Activated naive CD8-positive, alpha-beta T cell treated with anti-CD3 and anti-CD28 coated beads, Interleukin-2, amount 50 U/mL, for 24 hours (primary cell): Measurements from ENCODE around the gene CPXM2.

Experiments used
- ATAC-seq: fragments of 150-1000 bp; cut with Tn5 transposase; one replicate; pipeline ENCODE4 v1.10.0; 2021
- DNase-seq: peaks from one replicate; pipeline ENCODE4 v3.0.0; 2021
- H3K27ac Mint-ChIP-seq: one replicate; pipeline ENCODE4 v1.8.0; 2021; ENCODE audit warnings: mild to moderate bottlenecking, mixed read lengths
- H3K27me3 Mint-ChIP-seq: one replicate; pipeline ENCODE4 v1.8.0; 2021; ENCODE audit warnings: mixed read lengths
- H3K36me3 Mint-ChIP-seq: one replicate; pipeline ENCODE4 v1.8.0; 2021; ENCODE audit warnings: low read depth, mixed read lengths
- H3K4me1 Mint-ChIP-seq: one replicate; pipeline ENCODE4 v1.8.0; 2021; ENCODE audit warnings: mixed read lengths
- H3K4me3 Mint-ChIP-seq: one replicate; pipeline ENCODE4 v1.8.0; 2021; ENCODE audit warnings: mild to moderate bottlenecking, moderate library complexity, mixed read lengths
- H3K9me3 Mint-ChIP-seq: one replicate; pipeline ENCODE4 v1.8.0; 2021; ENCODE audit warnings: mixed read lengths

The CPXM2 gene

GRCh38 chr10:123868038-123869019 lies 23.3 kb downstream of the CPXM2 start:
- Mint-ChIP-seq H3K4me1 (no peaks in the 10 kb centered on the region), H3K9me3 (no peaks in the 10 kb centered on the region), H3K27ac (no peak overlapping the region), H3K27me3 (peaks cover 11% of the 10 kb centered on the region), H3K36me3 (no peaks in the 10 kb centered on the region), H3K4me3 (no peak overlapping the region)
- ATAC-seq: no peak
- no peak for DNase-seq

GRCh38 chr10:123865880-123866279 lies 25.7 kb downstream of the CPXM2 start:
- no peaks in the 10 kb centered on the region for H3K9me3 Mint-ChIP-seq
- no peaks in the 10 kb centered on the region for H3K4me1 Mint-ChIP-seq
- H3K27me3 Mint-ChIP-seq: peaks cover 7% of the 10 kb centered on the region
- ATAC-seq (no peak), DNase-seq (no peak)
- no peak overlapping the region for H3K27ac Mint-ChIP-seq
- H3K4me3 Mint-ChIP-seq: no peak overlapping the region
- H3K36me3 Mint-ChIP-seq: no peaks in the 10 kb centered on the region

DNA sequence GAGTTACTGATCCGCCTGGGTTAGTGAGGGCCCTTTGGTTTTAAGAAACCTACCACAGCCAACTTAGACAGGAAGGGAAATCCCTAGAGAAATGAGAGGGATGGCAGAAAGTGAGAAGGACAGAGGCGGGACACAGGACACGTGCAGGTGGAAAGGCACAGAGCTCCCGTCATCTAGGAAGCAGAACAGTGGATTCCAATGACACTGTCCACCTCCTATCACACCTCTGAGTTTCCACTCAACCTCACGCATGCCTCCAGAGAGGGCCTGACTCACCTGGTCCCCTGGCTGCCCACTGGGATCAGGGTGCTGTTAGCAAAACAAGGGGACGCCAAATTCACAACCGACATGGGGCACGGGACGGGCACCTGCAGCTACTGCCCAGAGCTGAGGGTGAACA lies 26.3 kb downstream of the CPXM2 start:
- DNase-seq (no peak), ATAC-seq (no peak)
- no peak overlapping the region for H3K27ac Mint-ChIP-seq

DNA sequence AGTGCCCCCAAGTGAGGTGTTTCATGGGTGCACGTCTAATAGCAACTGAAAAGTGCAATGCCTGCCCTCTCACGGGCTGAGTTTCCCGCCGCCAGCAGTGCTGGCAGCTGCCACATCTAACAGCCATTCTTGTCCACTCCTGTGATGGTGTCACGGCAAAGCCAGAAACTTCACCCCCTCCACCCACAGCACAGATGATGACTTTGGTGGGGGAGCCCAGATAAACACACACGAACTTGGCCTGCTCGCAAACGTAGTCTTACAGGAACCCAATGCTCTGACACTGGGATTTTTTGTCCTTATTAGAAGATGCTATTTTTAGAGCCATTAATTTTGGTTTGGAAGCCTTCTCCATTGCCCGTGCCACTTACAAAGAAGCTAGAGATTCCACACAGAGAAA lies 26.7 kb downstream of the CPXM2 start:
- no peak for DNase-seq

More for the DNA sequence above, 26.3 kb downstream of the CPXM2 start:
- no peaks in the 10 kb centered on the region for H3K36me3 Mint-ChIP-seq
- H3K27me3 Mint-ChIP-seq: peaks cover 9% of the 10 kb centered on the region
- H3K4me1 Mint-ChIP-seq: no peaks in the 10 kb centered on the region
- no peak overlapping the region for H3K4me3 Mint-ChIP-seq
- no peaks in the 10 kb centered on the region for H3K9me3 Mint-ChIP-seq

DNA sequence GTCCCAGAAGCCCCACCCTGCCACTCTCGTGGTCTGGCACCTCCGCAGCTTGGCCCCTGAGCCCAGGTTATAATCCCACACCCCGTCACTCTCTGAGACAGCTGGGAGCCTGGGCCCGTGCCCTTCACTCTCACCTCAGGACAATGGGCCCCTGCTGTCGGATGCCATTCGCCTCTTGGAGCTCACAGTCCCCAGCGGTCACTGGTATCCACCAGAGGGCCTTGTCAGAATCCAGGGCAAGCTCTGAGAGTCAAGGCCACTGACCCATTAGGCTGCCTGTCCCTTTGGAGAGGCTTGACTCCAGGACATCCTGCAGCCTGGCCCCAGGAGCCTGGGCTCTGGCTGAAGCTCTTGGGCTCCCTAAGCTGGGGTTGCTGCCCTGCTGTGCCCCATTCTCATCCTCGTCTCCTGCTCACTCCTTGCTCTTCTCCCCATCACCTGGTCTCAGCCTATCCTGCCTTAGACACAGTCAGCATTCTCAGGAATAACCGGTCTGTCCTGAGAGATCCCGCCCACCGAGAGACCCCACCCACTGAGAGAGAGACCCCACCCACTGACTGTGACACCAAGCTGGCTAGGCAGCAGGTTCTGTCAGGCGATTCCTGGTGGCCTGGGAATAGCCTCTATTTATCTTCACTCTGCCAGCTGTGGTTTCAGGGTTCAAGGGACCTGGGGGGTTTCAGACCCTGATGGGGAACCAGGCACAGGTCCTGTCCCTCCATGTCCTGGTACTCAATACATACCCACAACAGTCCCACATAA lies 27.7 kb downstream of the CPXM2 start:
- Mint-ChIP-seq H3K9me3 (no peaks in the 10 kb centered on the region), H3K36me3 (no peaks in the 10 kb centered on the region), H3K27me3 (peaks cover 10% of the 10 kb centered on the region), H3K27ac (no peak overlapping the region), H3K4me1 (no peaks in the 10 kb centered on the region), H3K4me3 (no peak overlapping the region)
- no peak for DNase-seq
- peak; percentile 9 for ATAC-seq

More for the DNA sequence above, 26.7 kb downstream of the CPXM2 start:
- Mint-ChIP-seq H3K27me3 (peaks cover 10% of the 10 kb centered on the region), H3K4me1 (no peaks in the 10 kb centered on the region), H3K27ac (no peak overlapping the region), H3K4me3 (no peak overlapping the region), H3K36me3 (no peaks in the 10 kb centered on the region), H3K9me3 (no peaks in the 10 kb centered on the region)
- no peak for ATAC-seq

DNA sequence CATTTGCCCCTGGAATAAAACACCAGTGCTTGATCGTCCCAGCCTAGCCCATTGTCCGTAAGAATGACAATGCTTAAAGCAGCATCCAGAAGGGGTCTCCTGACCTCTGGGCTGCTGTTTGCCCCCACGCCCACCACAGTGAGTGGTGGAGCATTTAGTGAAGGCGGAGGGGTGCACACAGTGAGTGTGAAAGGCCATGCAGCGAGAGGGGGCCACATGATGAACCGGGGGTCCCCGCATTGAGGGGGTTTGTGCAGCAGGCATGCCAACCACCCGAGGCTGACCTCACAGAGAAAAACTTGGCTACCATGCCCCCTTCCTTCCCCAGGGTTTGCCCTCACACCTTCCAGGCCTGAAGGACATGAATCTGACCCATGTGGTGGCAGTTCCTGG lies 28.4 kb downstream of the CPXM2 start:
- DNase-seq: no peak

DNA sequence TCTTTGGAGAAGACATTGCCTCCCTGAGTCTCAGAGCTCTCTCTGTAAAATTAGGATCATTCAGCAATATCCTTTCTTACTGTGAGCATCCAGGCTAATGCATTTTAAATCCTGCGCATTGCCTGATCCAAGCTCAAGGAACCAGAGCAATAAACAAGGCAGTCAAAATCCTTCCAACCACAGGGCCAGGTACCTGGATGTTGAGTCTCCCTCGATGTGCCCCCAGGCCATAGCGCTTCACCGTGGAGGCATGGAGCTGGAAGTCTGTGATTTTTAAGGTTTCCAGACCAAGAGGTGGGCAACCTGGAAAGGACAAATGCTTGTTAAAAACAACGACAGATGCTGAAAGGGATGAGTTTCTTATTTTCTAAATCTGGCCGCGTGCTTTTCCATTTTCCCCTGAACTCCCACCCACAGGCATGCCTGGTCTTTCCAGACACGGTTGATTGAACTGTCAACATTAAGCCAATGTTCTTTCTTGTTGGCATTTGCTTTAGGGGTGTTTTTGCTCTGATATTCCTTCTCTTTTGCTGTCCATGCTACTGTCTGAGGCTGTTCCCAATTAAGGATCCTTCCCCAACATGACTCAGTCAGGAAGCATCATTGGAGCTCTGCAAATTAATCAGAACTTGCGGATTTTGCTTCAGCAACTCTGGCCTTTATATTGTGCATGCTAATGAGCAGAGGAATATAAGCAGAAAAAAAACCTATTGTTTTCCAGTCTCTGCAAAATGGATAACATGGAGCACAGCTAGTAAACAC lies 29.0 kb downstream of the CPXM2 start:
- Mint-ChIP-seq H3K27me3 (peaks cover 10% of the 10 kb centered on the region), H3K4me1 (no peaks in the 10 kb centered on the region), H3K27ac (no peak overlapping the region), H3K36me3 (no peaks in the 10 kb centered on the region), H3K4me3 (no peak overlapping the region), H3K9me3 (no peaks in the 10 kb centered on the region)
- ATAC-seq (no peak), DNase-seq (no peak)

More for the DNA sequence above, 28.4 kb downstream of the CPXM2 start:
- Mint-ChIP-seq H3K4me1 (no peaks in the 10 kb centered on the region), H3K4me3 (no peak overlapping the region), H3K27ac (no peak overlapping the region), H3K9me3 (no peaks in the 10 kb centered on the region), H3K36me3 (no peaks in the 10 kb centered on the region), H3K27me3 (peaks cover 10% of the 10 kb centered on the region)
- no peak for ATAC-seq

DNA sequence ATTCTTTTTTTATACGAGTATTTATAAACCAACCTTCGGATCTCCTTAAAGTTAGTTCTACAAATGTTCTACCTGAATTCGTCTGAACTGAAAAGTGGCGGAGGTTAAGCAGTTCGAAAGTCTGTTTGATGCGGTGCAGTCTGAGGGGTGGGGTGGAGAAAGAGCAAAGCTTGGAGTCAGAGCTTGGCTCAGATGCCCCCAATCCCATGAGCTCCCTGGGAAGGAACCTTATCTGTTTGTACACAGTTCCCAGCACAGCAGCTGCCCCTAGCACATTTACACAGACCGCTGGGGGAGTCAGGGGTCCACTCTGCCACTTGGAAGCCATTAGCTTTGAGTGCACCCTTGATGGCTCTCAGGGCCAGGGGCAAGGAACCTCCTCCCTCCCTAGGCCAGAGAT lies 30.8 kb downstream of the CPXM2 start:
- ATAC-seq (no peak), DNase-seq (no peak)
- H3K36me3 Mint-ChIP-seq: no peaks in the 10 kb centered on the region
- peaks cover 5% of the 10 kb centered on the region for H3K27me3 Mint-ChIP-seq
- H3K27ac Mint-ChIP-seq: no peak overlapping the region
- no peak overlapping the region for H3K4me3 Mint-ChIP-seq
- no peaks in the 10 kb centered on the region for H3K4me1 Mint-ChIP-seq
- H3K9me3 Mint-ChIP-seq: no peaks in the 10 kb centered on the region

GRCh38 chr10:123860209-123860608 lies 31.4 kb downstream of the CPXM2 start:
- Mint-ChIP-seq H3K27me3 (peaks cover 3% of the 10 kb centered on the region), H3K4me1 (no peaks in the 10 kb centered on the region), H3K9me3 (no peaks in the 10 kb centered on the region), H3K27ac (no peak overlapping the region), H3K36me3 (no peaks in the 10 kb centered on the region), H3K4me3 (no peak overlapping the region)
- DNase-seq (no peak), ATAC-seq (no peak)

DNA sequence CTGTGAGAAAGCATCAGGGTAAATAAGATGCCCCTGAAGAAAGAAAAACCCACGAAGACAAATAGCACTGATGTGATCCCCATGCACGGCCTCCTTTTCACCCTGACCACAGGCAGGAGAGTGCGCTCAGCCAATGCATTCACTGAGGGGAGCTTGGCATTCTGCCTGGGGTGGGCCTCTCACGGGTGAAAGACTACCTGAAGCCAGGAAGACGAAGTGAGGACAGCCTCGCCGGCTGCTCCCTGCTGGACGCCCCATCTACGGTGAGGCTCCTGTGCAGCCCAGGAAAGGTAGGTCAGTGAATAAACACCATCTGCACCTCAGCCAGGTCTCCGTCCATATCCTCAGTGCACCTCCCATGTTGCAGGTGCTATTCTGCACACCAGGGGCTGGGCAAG lies 32.0 kb downstream of the CPXM2 start:
- ATAC-seq: no peak
- DNase-seq: no peak
- Mint-ChIP-seq H3K27ac (no peak overlapping the region), H3K4me3 (no peak overlapping the region), H3K9me3 (no peaks in the 10 kb centered on the region), H3K4me1 (no peaks in the 10 kb centered on the region), H3K36me3 (no peaks in the 10 kb centered on the region), H3K27me3 (peaks cover 3% of the 10 kb centered on the region)

DNA sequence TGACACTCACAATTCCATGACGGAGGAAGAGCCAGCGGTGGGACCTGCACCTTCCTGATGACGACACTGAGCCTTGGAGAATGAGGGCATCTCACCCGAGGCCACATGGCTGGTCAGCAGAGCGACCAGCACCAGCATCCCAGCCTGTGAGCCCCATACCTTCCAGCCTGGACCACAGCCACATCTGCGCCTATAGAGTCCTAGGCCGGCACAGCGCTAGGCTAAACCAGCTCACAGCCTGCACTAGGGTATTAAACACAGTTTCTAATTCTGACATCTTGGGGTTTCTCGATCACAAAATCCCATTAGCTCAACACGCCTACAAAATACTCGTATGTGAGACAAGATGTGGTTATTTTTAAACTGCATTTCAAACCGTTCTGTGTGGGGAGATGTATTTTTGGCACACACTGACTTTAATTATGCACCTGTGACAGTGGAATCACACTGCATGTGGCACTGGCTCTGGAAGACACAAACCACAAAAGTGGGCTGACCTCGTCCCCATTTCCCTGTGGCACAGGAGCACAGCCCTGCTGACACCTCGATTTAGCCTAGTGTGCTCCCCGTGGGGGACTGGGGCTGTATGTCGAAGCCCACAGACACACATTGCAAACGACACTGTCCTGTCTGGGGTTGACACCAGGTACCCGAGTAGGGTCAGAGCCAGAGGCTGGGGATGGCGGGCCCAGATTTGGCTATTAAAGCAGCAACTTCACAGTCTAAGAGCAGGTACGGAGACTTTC lies 32.5 kb downstream of the CPXM2 start:
- Mint-ChIP-seq H3K27ac (no peak overlapping the region), H3K4me3 (no peak overlapping the region), H3K9me3 (no peaks in the 10 kb centered on the region), H3K4me1 (no peaks in the 10 kb centered on the region), H3K36me3 (no peaks in the 10 kb centered on the region), H3K27me3 (peaks cover 3% of the 10 kb centered on the region)
- no peak for DNase-seq
- no peak for ATAC-seq

DNA sequence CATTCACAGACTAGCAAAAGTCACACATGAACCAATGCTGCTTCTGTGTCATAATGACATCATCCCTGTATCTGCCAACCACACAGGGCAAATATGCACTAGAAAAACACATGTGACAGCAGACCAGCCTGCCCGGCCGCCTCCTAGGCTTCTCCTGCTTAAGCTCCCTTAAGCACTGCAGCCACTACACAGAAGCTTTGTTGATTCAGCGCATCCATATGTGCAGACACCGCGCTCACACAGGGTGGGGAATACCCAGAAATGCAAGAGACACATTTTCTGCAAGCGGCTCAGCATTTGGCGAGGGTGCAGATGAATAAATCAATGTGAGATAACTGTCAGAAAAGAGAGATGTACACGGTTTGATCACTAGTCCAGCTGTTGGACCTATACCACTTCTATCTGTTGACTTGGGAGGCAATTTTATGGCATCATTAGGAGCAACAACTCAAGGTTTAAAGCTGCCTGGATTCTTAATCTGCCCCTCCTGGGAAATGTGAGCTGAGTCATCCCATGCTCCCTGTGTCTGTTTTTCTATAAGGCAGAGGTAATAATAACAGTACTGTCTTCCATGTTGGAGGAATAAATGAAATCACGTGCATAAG lies 33.4 kb downstream of the CPXM2 start:
- peaks cover 3% of the 10 kb centered on the region for H3K27me3 Mint-ChIP-seq
- no peak overlapping the region for H3K27ac Mint-ChIP-seq
- no peak for DNase-seq
- no peaks in the 10 kb centered on the region for H3K9me3 Mint-ChIP-seq
- no peaks in the 10 kb centered on the region for H3K36me3 Mint-ChIP-seq
- no peak overlapping the region for H3K4me3 Mint-ChIP-seq
- ATAC-seq: no peak
- H3K4me1 Mint-ChIP-seq: no peaks in the 10 kb centered on the region

DNA sequence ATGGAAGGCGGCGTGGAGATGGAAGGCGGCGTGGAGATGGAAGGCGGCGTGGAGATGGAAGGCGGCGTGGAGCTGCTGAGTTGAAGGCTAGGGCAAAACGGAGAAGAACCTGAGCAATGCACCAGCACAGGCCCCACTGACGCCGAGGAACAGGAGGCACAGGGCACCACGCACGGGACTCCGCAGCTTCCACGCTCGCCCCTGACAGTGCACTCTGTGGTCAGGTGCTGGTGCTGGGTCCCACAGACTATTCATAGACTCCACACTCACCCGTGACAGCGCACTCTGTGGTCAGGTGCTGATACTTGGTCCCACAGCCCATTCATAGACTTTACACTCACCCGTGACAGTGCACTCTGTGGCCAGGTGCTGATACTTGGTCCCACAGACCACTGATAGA lies 34.0 kb downstream of the CPXM2 start:
- Mint-ChIP-seq H3K36me3 (no peaks in the 10 kb centered on the region), H3K4me1 (no peaks in the 10 kb centered on the region), H3K4me3 (no peak overlapping the region), H3K27me3 (peaks cover 3% of the 10 kb centered on the region), H3K9me3 (no peaks in the 10 kb centered on the region), H3K27ac (no peak overlapping the region)
- ATAC-seq (no peak), DNase-seq (no peak)
